ENCODE measurements around the gene GABPB2.

Gene GABPB2

DNA sequence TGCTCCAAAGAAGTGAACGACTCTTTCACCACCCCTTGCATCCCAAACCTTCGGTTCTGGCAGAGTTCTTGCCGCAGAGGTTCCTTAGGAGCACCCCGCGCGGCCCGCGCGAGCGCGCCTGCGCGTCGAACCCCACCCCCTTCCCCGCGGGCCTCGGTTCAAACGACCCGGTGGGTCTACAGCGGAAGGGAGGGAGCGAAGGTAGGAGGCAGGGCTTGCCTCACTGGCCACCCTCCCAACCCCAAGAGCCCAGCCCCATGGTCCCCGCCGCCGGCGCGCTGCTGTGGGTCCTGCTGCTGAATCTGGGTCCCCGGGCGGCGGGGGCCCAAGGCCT is 23.0 kb upstream of the GABPB2 start, which contains the start of gene C1orf56 (continued):
- TF ChIP-seq, protein P1, sequence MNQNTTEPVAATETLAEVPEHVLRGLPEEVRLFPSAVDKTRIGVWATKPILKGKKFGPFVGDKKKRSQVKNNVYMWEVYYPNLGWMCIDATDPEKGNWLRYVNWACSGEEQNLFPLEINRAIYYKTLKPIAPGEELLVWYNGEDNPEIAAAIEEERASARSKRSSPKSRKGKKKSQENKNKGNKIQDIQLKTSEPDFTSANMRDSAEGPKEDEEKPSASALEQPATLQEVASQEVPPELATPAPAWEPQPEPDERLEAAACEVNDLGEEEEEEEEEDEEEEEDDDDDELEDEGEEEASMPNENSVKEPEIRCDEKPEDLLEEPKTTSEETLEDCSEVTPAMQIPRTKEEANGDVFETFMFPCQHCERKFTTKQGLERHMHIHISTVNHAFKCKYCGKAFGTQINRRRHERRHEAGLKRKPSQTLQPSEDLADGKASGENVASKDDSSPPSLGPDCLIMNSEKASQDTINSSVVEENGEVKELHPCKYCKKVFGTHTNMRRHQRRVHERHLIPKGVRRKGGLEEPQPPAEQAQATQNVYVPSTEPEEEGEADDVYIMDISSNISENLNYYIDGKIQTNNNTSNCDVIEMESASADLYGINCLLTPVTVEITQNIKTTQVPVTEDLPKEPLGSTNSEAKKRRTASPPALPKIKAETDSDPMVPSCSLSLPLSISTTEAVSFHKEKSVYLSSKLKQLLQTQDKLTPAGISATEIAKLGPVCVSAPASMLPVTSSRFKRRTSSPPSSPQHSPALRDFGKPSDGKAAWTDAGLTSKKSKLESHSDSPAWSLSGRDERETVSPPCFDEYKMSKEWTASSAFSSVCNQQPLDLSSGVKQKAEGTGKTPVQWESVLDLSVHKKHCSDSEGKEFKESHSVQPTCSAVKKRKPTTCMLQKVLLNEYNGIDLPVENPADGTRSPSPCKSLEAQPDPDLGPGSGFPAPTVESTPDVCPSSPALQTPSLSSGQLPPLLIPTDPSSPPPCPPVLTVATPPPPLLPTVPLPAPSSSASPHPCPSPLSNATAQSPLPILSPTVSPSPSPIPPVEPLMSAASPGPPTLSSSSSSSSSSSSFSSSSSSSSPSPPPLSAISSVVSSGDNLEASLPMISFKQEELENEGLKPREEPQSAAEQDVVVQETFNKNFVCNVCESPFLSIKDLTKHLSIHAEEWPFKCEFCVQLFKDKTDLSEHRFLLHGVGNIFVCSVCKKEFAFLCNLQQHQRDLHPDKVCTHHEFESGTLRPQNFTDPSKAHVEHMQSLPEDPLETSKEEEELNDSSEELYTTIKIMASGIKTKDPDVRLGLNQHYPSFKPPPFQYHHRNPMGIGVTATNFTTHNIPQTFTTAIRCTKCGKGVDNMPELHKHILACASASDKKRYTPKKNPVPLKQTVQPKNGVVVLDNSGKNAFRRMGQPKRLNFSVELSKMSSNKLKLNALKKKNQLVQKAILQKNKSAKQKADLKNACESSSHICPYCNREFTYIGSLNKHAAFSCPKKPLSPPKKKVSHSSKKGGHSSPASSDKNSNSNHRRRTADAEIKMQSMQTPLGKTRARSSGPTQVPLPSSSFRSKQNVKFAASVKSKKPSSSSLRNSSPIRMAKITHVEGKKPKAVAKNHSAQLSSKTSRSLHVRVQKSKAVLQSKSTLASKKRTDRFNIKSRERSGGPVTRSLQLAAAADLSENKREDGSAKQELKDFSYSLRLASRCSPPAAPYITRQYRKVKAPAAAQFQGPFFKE (tag by site-specific recombination; IDR thresholded peaks at IDR 0.05; ENCODE audit: borderline replicate concordance) = no peak
- TF ChIP-seq ZNF555 (tag by site-specific recombination; conservative IDR thresholded peaks at IDR 0.05) (no peak), ZNF791 (tag by site-specific recombination; IDR thresholded peaks at IDR 0.05) (no peak), ZNF23 (tag by site-specific recombination; IDR thresholded peaks at IDR 0.05; ENCODE audit: borderline replicate concordance) (no peak), ZNF48 (tag by site-specific recombination; IDR thresholded peaks at IDR 0.05) (no peak), ZNF830 (tag by site-specific recombination; IDR thresholded peaks at IDR 0.05; ENCODE audit: low read depth) (no peak), ZNF473 (tag by site-specific recombination; IDR thresholded peaks at IDR 0.05) (no peak), PRDM1 (tag by site-specific recombination; IDR thresholded peaks at IDR 0.05) (no peak), ZSCAN30 (tag by site-specific recombination; IDR thresholded peaks at IDR 0.05) (no peak), ZNF530 (tag by site-specific recombination; IDR thresholded peaks at IDR 0.05; ENCODE audit: low read depth) (no peak), ZNF544 (tag by site-specific recombination; IDR thresholded peaks at IDR 0.05) (no peak), WT1 (tag by site-specific recombination; IDR thresholded peaks at IDR 0.05) (no peak), ZNF529 (tag by site-specific recombination; IDR thresholded peaks at IDR 0.05; ENCODE audit: insufficient replicate concordance) (no peak), ZFHX2 (tag by site-specific recombination; conservative IDR thresholded peaks at IDR 0.05) (no peak), GLIS2 (tag by site-specific recombination; IDR thresholded peaks at IDR 0.05) (peak; percentile 88), ZNF391 (tag by site-specific recombination; IDR thresholded peaks at IDR 0.05; ENCODE audit: borderline replicate concordance, low read depth) (no peak), SP2 (tag by site-specific recombination; IDR thresholded peaks at IDR 0.05) (peak; percentile 64), ZXDB (tag by site-specific recombination; IDR thresholded peaks at IDR 0.05) (no peak; the same call in 1 of the 2 replicates), ZNF623 (tag by site-specific recombination; IDR thresholded peaks at IDR 0.05) (no peak), GLI2 (tag by site-specific recombination; IDR thresholded peaks at IDR 0.05; ENCODE audit: borderline replicate concordance, low read depth) (no peak), ZNF404 (tag by site-specific recombination; IDR thresholded peaks at IDR 0.05) (no peak), ZNF157 (tag by site-specific recombination; IDR thresholded peaks at IDR 0.05) (no peak), ZNF324 (tag by site-specific recombination; IDR thresholded peaks at IDR 0.05) (no peak), ZNF76 (tag by site-specific recombination; IDR thresholded peaks at IDR 0.05; ENCODE audit: borderline replicate concordance, low read depth) (no peak)
- TF ChIP-seq, protein P2, sequence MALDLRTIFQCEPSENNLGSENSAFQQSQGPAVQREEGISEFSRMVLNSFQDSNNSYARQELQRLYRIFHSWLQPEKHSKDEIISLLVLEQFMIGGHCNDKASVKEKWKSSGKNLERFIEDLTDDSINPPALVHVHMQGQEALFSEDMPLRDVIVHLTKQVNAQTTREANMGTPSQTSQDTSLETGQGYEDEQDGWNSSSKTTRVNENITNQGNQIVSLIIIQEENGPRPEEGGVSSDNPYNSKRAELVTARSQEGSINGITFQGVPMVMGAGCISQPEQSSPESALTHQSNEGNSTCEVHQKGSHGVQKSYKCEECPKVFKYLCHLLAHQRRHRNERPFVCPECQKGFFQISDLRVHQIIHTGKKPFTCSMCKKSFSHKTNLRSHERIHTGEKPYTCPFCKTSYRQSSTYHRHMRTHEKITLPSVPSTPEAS (tag by site-specific recombination; IDR thresholded peaks at IDR 0.05) = no peak
- TF ChIP-seq, protein P3, sequence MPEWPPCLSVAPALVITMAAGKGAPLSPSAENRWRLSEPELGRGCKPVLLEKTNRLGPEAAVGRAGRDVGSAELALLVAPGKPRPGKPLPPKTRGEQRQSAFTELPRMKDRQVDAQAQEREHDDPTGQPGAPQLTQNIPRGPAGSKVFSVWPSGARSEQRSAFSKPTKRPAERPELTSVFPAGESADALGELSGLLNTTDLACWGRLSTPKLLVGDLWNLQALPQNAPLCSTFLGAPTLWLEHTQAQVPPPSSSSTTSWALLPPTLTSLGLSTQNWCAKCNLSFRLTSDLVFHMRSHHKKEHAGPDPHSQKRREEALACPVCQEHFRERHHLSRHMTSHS (tag by site-specific recombination; IDR thresholded peaks at IDR 0.05) = no peak
- TF ChIP-seq, protein P4, sequence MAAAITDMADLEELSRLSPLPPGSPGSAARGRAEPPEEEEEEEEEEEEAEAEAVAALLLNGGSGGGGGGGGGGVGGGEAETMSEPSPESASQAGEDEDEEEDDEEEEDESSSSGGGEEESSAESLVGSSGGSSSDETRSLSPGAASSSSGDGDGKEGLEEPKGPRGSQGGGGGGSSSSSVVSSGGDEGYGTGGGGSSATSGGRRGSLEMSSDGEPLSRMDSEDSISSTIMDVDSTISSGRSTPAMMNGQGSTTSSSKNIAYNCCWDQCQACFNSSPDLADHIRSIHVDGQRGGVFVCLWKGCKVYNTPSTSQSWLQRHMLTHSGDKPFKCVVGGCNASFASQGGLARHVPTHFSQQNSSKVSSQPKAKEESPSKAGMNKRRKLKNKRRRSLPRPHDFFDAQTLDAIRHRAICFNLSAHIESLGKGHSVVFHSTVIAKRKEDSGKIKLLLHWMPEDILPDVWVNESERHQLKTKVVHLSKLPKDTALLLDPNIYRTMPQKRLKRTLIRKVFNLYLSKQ (tag by site-specific recombination; IDR thresholded peaks at IDR 0.05; ENCODE audit: borderline replicate concordance) = no peak
- TF ChIP-seq, protein P5, sequence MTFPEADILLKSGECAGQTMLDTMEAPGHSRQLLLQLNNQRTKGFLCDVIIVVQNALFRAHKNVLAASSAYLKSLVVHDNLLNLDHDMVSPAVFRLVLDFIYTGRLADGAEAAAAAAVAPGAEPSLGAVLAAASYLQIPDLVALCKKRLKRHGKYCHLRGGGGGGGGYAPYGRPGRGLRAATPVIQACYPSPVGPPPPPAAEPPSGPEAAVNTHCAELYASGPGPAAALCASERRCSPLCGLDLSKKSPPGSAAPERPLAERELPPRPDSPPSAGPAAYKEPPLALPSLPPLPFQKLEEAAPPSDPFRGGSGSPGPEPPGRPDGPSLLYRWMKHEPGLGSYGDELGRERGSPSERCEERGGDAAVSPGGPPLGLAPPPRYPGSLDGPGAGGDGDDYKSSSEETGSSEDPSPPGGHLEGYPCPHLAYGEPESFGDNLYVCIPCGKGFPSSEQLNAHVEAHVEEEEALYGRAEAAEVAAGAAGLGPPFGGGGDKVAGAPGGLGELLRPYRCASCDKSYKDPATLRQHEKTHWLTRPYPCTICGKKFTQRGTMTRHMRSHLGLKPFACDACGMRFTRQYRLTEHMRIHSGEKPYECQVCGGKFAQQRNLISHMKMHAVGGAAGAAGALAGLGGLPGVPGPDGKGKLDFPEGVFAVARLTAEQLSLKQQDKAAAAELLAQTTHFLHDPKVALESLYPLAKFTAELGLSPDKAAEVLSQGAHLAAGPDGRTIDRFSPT (tag by site-specific recombination; IDR thresholded peaks at IDR 0.05) = no peak
- TF ChIP-seq, protein P6, sequence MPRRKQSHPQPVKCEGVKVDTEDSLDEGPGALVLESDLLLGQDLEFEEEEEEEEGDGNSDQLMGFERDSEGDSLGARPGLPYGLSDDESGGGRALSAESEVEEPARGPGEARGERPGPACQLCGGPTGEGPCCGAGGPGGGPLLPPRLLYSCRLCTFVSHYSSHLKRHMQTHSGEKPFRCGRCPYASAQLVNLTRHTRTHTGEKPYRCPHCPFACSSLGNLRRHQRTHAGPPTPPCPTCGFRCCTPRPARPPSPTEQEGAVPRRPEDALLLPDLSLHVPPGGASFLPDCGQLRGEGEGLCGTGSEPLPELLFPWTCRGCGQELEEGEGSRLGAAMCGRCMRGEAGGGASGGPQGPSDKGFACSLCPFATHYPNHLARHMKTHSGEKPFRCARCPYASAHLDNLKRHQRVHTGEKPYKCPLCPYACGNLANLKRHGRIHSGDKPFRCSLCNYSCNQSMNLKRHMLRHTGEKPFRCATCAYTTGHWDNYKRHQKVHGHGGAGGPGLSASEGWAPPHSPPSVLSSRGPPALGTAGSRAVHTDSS (tag by site-specific recombination; IDR thresholded peaks at IDR 0.05) = no peak

Measured in HEK293 (cell line).